OCI-LY3 (cell line): Measurements from ENCODE around the gene RNF40.

Source experiments
- EZH2phosphoT487 ChIP-seq: fragments of 200-600 bp; shearing (Covaris generic); IDR thresholded peaks from 2 replicates; pipeline ENCODE4 v1.6.1; 2018; ENCODE audit warnings: antibody characterized with exemption, mixed run types, low read depth
- TF ChIP-seq, protein P1 (sequence below): fragments of 200-600, 300-600 bp; sonication (generic); IDR thresholded peaks from 2 replicates; pipeline ENCODE4 v1.5.1; 2014; ENCODE audit warnings: antibody characterized with exemption, low read length, low read depth

- TF ChIP-seq, protein P1, sequence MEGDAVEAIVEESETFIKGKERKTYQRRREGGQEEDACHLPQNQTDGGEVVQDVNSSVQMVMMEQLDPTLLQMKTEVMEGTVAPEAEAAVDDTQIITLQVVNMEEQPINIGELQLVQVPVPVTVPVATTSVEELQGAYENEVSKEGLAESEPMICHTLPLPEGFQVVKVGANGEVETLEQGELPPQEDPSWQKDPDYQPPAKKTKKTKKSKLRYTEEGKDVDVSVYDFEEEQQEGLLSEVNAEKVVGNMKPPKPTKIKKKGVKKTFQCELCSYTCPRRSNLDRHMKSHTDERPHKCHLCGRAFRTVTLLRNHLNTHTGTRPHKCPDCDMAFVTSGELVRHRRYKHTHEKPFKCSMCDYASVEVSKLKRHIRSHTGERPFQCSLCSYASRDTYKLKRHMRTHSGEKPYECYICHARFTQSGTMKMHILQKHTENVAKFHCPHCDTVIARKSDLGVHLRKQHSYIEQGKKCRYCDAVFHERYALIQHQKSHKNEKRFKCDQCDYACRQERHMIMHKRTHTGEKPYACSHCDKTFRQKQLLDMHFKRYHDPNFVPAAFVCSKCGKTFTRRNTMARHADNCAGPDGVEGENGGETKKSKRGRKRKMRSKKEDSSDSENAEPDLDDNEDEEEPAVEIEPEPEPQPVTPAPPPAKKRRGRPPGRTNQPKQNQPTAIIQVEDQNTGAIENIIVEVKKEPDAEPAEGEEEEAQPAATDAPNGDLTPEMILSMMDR = no peak
- TF ChIP-seq EZH2phosphoT487 = no peak
Observed at GRCh38 chr16:30723725-30724355, 38.3 kb upstream of the RNF40 start.
